HG02642 (cell line): ENCODE results near the gene ANKRD55.
"Not testable (repeated sequence)": the region's sequence is repeated elsewhere in the genome, so short reads cannot be mapped to it uniquely, and the experiment has no call there.

Experiments used
- ATAC-seq: cut with Tn5 transposase; IDR thresholded peaks from one replicate; pipeline ENCODE4 v1.9.1; 2021; ENCODE audit warnings: mild to moderate bottlenecking; ENCODE audit not compliant: unreplicated experiment, poor library complexity

Gene ANKRD55

DNA sequence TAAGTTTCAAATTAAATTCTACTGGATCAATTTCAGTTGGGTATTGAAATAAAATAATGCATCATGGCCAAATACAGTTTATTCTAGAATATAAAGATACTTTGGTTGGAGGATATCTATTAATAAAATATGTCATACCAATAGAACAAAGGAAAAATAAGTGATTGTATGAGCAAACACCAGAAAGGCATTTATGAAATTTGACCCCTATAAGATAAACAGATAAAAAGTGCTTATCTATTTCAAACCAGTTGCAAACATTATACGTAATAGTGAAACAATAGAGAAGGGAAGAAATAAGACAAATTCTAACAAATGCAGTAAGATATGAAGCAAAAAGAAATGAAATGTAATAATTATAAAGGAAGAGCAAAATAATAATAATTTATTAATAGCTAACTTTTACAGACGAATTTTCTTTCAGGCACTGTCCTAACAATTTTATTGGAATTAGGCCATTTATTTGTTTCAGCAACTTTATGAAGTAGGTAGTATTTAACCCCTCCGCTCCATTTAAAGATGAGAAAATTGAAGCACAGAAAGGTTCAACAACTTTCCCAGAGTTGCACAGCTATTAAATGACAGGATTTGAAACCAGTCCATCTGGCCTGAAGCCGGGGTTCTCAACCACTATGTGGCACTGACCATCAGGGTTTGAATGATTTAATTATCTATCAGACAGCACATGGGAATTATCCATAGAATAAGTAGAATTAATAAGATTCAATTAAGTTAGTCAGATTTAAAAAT is 20.8 kb downstream of the ANKRD55 start:
- no peak for ATAC-seq

DNA sequence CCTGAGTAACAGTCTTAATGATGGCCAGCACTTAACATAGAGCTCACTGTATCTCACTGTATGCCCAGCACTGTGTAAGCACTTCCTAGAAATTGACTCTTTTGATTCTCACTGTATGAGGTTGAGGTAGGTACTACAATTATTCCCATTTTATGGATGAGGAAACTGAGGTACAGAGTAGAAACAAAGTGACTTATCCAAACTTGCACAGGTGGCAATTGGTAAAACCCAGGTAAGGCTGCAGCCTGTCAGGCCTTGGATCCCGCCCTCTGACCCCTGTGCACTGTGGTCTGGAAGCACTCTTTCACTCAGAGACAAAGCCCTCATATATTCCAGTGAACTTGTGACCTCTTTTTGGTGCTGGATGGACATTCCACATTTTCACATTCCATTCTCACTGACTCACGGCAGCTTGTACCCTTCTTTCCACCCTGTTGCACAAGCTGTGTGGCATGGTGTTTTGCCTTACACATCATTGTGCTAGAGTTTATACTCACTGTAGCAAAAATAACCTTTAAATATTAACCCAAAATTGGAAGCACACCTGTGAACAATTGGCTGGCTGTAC is 21.7 kb downstream of the ANKRD55 start:
- ATAC-seq: no peak

DNA sequence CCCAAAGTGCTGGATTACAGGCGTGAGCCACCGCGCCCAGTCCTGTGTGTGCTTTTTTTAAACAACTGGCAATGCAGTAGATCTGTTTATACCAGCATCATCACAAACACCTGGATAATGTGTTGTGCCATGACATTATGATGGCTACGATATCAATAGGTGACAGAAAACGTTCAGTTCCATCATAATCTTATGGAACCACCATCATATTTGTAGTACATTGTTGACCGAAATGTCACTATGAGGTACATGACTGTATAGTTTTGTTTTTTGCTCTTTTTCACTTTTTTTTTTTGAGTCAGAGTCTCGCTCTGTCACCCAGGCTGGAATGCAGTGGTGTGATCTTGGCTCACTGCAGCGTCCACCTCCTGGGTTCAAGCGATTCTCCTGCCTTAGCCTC is 24.4 kb downstream of the ANKRD55 start:
- ATAC-seq: no peak

DNA sequence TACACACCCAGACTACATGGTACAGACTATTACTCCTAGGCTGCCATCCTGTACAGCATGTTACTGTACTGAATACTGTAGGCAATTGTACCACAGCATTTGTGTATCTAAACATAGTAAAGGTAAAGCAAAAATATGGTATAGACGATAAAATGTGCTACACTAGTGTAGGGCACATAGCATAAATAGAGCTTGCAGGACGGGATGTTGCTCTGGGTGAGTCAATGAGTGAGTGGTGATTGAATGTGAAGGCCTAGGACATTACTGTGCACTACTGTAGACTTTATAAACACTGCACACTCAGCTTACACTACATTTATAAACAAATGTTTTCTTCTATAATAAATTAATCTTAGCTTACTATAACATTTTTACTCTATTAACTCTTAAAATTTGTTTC is 25.6 kb downstream of the ANKRD55 start:
- ATAC-seq: no peak

DNA sequence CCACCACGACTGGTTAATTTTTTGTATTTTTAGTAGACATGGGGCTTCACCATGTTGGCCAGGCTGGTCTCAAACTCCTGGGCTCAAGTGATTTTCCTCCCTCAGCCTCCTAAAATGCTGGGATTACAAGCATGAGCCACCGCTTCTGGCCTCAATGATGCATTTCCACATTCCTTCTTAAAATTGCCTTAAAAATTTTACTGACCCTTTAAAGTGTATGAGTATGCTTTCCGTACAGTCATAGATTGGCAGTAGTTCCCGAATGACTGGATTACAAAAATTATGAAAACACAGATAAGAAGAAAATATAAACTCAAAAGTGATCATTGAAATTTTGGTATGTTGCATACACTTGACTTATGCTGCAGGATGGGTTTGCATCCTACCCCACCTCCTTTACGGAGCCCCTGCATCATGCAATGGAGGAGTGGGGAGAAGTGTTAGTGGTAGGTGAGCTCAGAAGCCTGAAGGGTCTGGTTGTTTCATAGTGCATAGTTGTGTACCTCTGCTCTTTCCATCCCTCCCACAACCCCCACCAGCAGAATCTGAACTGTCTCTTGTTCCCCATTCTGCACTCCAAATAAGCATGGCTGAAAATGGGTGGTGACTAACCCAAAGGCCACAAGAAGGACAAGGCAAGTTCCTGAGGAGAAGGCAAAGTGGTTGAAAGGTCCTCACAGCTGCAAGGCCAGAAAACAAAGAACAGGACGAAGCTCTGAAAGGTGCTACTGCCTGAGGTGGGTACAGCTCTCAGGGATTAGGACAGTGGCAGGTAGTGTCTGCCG is 26.8 kb downstream of the ANKRD55 start:
- no peak for ATAC-seq

DNA sequence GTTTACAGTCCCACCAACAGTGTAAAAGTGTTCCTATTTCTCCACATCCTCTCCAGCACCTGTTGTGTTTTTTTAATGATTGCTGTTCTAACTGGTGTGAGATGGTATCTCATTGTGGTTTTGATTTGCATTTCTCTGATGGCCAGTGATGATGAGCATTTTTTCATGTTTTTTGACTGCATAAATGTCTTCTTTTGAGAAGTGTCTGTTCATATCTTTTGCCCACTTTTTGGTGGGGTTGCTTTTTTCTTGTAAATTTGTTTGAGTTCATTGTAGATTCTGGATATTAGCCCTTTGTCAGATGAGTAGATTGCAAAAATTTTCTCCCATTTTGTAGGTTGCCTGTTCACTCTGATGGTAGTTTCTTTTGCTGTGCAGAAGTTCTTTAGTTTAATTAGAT is 29.2 kb downstream of the ANKRD55 start:
- ATAC-seq: not testable (repeated sequence)

DNA sequence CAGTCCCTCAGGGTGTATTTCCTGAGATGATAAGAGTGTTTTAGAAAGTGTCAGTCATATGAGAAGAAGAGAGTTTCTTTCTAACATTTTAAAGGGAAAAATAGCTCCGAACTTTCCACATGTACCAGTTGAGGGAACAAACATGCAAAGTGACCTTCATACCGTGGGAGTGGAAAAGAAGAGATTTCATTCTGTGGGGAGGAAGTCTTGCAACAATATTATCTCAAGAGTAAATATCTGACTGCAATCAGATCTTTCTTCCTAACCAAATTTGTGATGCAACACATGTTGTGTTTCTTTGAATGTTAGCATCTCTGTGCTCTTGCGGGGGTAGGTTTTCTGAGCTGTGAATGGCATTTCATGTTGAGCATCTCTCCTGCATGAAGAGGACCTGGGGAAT is 30.6 kb downstream of the ANKRD55 start:
- ATAC-seq: no peak

DNA sequence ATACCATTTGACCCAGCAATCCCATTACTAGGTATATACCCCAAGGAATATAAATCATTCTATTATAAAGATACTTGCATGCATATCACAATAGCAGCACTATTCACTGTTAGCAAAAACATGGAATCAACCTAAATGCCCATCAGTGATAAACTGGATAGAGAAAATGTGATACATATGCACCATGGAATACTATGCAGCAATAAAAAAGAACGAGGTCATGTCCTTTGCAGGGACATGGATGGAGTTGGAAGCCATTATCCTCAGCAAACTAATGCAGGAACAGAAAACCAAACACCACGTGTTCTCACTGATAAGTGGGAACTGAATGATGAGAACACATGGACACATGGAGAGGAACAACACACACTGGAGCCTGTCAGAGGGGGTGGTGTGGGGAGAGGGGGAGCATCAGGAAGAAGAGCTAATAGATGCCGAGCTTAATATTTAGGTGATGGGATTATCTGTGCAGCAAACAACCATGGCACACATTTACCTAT is 31.3 kb downstream of the ANKRD55 start:
- ATAC-seq: not testable (repeated sequence)

DNA sequence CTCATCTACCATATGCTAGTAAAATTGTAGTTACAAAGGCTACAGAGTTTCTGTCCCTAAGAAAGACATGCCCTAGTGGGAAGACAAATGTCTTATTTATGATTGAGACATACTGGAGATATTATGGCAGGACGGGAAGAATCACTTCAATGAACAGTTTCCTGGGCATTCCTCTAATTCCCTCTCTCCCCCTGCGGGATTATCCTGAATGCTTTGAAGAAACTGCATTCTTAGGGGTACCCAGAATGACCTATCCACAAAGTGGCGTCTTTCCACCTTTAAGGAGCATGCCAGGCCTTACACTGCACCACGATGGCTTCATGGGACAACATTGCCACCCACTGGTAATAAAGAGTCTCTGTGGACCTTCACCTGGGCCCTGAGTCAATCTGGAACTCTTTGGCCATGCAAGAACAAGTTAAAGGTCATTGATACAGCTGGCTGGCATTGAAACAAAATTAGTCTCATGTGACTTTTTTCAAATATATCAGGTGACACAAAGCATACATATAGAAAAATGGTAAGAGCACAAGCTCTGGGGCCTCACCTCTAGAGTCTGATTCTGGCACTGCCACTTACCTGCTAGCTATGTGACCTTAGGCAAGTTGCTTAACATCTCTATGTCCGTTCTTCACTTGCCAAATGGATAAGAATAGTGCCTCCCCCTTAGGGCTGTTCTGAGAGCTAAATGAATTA is 32.0 kb downstream of the ANKRD55 start:
- peak; percentile 97 for ATAC-seq

DNA sequence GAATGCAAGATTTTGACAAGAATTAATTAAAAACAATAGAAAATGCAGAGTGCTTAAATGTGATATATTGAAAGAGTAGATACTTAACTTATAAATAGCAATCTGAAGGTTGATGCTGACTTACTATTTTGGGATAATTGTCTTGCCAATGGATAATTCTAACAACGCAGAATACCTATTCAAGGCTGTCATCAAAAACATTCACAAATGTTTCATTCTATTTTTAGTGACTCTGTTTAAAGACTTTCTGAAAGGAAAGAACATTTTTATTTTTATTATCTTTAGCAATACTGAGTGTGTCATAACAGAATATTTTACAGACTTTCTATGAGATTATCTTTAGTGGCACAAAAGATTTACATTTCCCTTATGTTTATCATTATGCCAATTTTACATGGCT is 38.1 kb downstream of the ANKRD55 start:
- no peak for ATAC-seq

DNA sequence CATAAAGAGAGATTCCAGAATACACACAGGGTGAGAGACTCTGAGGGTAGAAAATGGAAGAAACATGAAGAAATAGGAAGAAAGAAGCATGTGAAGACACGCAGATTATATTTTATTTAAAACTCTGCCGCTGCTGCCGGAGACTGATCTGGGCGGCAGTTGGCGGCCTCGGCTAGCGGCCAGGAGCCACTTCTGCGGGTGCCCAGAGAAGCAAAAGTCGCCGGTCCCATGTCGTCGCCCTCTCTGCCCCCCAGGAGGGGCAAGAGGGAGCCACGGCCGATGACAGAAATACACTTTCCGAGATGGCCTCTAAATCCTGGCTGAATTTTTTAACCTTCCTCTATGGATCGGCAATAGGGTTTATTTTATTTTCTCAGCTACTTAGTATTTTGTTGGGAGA is 40.9 kb downstream of the ANKRD55 start:
- ATAC-seq: no peak

DNA sequence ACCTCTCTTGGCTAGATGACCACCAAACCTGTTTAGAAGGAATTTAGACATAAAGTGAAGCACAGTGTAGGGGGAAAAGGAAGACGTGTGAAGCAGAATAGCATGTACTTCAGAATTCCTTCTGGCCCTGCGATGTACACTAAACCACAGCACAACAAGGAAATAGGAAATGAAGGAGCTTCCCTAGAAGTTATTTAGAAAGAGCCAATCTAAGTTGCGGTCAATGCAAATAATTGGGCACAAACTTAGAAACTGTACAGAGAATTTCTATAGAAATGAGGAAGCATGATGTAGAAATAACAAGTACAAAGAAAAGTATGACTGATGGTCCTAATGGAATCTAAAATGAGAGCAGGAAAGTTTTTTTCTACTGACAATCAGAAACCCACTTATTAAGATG is 41.5 kb downstream of the ANKRD55 start:
- ATAC-seq: no peak

DNA sequence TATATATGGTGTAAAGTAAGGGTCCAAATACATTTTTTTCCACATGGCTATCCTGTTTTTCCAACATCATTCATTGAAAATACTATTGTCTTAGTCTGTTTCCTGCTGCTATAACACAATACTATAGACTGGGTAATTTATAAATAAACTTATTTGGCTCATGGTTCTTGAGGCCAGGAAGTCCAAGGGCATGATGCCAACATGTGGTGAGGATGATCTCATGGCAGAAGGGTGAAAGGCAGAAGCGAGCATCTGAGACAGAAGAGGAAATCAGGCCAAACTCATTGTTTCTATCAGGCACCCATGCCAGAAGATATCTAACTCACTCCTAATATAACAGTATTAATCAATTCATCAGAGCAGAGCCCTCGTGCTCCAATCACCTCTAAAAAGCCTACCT is 42.6 kb downstream of the ANKRD55 start:
- no peak for ATAC-seq

DNA sequence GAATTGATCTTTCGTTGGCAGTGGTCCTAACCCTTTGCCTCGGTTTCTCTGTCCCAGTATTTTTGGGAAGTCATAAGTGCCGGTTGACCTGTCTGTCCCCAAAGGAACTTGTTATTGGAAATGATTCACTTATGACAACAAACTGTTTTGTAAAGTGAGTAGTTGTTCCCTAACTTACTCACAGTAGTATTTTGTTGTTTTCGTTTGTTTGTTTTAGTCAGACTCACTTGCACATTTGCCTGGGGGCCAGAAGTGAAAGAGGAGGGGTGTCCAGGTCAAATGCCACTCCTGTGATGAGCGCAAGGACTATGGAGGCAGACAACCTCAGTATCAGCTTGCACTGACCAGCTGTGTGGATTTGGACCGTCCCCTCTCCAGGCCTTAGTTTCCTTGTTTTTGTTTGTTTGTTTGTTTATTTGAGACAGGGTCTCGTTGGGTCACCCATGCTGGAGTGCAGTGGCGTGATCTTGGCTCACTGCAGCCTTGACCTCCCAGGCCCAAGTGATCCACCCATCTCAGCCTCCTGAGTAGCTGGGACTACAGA is 47.3 kb downstream of the ANKRD55 start:
- ATAC-seq: no peak

DNA sequence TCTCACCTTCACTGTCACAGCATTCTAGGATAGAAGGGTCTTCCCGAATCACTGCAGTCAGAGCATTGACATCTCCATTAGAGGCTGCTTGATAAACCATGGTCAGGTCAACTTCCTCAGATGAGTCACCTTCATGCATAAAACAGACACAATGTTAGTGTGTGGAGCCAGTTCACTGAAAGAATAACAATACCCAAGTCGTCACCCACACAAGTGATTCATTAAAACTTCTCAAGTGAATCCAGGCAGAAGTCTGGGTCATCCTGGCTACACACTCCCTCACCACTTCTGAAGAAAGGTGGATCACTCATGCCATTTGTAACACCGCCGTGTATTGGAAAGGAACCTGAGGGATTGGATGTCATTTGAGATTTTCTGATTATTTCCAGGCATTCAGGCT is 49.6 kb downstream of the ANKRD55 start:
- ATAC-seq: no peak

DNA sequence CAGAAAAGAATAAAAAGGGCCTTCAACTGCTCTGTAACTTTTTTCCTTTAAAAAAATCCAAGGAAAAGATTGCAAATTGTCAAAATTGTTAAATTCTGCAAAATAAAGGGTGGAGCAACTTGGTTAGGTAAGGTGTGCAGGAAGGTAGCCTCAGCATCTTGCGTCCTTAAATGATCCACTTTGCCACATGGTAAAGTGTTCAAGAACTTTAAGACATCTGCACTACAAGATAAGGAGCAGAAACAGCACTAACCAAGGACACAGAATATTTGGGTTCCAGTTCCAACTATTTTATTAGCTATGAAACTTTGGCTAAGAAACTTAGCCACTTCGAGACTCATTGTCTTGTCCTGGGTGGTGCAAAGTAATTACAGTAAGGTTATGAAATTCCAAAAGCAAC is 53.7 kb downstream of the ANKRD55 start:
- no peak for ATAC-seq

DNA sequence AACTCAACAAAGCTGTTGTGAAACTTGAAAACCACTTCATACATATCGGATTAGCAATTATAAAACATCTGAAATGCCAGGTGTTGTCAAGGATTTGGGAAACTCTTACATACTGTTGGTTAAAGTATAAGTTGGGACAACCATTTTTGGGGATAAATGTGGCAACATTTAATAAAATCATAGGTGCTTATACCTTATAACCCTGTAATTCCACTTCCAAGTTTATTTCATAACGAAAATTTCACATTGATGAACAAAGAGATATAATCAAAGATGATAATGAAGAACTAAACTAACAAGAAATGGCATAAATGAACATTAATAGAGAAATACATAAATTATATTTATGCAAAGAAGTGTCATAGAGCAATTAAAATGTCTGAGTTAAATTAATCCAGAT is 54.3 kb downstream of the ANKRD55 start:
- ATAC-seq: no peak

DNA sequence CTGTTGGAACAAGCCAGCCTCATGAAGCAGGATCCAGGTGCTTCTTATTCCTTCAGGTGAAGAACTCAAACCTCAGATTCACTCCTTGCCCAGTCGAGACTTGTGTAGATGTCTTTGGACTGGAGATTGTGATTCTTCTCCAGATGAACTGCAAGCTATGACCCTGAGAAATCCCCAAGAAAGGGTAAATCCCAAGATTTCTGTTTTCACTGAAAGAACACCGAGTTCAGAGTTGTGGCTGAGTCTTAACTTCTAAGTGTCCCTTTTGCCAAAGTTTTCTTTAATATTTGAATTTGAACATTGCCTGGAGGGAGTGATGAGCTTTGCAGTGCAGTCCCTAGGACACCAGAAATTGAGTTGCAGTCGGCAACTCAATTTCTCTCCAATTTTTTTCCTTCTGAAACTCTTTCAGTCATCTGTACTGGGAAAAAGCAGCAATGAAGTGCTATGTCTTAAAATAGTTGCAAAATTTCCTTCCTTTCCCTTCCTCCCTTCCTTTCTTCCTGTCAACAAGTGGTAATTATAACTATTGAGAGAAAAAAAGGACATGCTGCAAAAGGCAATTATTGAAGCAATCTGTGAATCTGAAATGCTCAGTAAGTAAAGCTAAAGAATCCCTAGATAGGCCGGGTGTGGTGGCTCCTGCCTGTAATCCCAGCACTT is 56.1 kb downstream of the ANKRD55 start:
- ATAC-seq: no peak

DNA sequence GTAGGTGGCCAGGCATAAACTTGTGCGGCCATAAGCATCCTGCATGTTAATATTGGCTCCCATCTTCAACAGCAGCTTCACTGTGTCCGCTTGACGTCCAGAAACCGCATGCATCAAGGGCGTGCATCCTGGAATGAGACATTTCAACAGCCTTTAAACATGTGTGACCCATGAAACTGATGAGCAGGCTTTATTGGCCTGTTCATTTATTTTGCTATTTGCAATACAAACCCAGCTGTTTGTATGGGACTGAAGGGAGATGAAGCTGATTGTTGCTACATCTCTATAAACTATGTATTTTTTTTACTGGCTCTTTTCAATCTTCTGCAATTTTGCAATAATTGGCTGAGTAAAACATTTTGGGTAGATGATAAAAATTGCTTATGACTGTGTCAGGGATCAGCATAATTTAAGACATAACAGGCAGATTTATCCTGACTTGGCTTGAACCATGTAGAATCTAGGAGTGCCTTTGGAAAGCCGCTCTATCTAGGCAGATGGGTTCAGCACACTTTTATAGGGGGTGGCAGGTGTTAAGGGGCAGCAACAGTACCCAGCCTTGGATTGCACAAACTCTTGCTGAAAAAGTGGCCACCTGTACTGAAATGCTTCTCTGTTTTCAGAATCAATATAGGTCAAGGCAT is 56.9 kb downstream of the ANKRD55 start:
- no peak for ATAC-seq

DNA sequence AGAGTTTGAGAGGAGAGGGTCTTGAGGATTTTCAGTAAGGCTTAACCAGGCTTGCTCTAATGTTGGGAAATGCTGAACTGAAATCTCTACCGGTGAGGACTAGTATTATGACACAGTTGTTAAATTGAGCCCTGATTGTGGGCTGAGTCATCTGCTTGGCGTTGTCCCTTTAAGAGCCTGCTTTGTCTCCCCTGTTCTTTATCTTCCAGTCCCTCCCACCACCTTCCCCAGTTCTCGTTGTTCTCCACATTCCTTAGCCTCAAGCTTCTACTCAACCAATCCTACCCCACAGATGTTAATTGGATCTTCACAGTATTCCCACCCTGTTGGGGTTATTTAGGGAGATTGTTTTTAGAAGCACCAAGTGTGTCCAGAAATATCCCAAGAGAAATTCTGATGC is 57.6 kb downstream of the ANKRD55 start:
- ATAC-seq: no peak
